Measurements from ENCODE around the gene USPL1. TPM values are rescaled to one million over a fixed set of nuclear protein-coding genes. Genes with fewer than 3 reads are reported as not detected.

Gene USPL1
- total and polyA plus RNA-seq, 2 donors from 2014 or later = 6.3 to 18.4 TPM

DNA sequence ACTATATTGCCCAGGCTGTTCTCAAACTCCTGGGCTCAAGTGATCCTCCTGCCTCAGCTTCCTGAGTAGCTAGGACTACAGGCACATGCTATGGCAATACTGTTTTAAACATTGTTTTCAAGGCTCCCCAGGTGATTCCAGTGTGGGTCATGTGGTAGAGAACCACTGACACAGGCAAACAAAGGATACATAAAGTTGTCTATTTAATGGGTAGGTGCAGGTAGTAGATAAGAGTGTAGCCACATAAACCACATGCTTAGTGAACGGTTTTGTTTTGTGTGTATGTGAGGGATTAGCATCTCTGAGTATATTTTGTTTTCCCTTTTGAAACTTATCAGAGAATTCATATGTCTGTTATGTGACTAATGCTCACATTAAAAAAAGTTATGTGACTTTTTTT, 36.7 kb downstream of the USPL1 start:
- Histone ChIP-seq H3K4me1 (ENCODE audit: control insufficient read depth in 2 of 3, insufficient read depth in 2 of 3, low read depth in 1 of 3, low read length in 3 of 3) (no peaks in the 10 kb centered on the region), H3K27me3 (ENCODE audit: control insufficient read depth, insufficient read depth, low read length) (no peaks in the 10 kb centered on the region), H3K27ac (ENCODE audit: low read depth in 2 of 2, low read length in 2 of 2) (no peak overlapping the region), H3K4me3 (ENCODE audit: low read length in 3 of 3) (no peak overlapping the region), H3K9ac (ENCODE audit: low read length in 3 of 3) (no peak overlapping the region), H3K9me3 (ENCODE audit: control insufficient read depth in 2 of 3, insufficient read depth in 1 of 3, low read length in 3 of 3) (no peaks in the 10 kb centered on the region), H3K36me3 (ENCODE audit: control insufficient read depth in 2 of 3, insufficient read depth in 3 of 3, low read length in 3 of 3) (peaks cover 0 to 22% (median 18%) of the 10 kb centered on the region in 3 donors)
- intact Hi-C loops (cut with DNase I) = no loop called here
- TF ChIP-seq CTCF (IDR thresholded peaks at IDR 0.05; ENCODE audit: borderline replicate concordance, extremely low read depth, insufficient read depth) = no peak
- FAIRE-seq (no peak), DNase-seq (no peak)

DNA sequence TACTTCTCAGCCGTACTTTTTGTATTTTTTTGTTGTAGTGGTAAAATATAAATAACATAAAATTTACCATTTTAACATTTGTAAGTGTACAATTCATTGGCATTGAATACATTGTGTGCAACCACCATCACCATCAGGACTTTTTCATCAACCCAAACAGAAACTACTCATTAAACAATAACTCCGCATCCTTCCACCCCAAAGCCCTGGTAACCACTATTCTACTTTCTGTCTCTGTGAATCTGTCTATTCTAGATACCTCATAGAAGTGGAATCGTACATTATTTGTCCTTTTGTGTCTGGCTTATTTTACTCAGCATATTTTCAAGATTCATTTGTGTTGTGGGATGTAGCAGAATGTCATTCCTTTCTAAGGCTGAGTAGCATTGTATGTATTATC, 38.5 kb downstream of the USPL1 start:
- TF ChIP-seq CTCF (IDR thresholded peaks at IDR 0.05; ENCODE audit: borderline replicate concordance, extremely low read depth, insufficient read depth) = no peak
- H3K9me3 ChIP-seq (ENCODE audit: control insufficient read depth in 2 of 3, insufficient read depth in 1 of 3, low read length in 3 of 3) = no peaks in the 10 kb centered on the region
- H3K4me1 ChIP-seq (ENCODE audit: control insufficient read depth in 2 of 3, insufficient read depth in 2 of 3, low read depth in 1 of 3, low read length in 3 of 3) = no peaks in the 10 kb centered on the region
- no peak overlapping the region for H3K9ac ChIP-seq (ENCODE audit: low read length in 3 of 3)
- FAIRE-seq = no peak
- DNase-seq = no peak
- peaks cover 0 to 18% (median 18%) of the 10 kb centered on the region in 3 donors for H3K36me3 ChIP-seq (ENCODE audit: control insufficient read depth in 2 of 3, insufficient read depth in 3 of 3, low read length in 3 of 3)
- H3K27ac ChIP-seq (ENCODE audit: low read depth in 2 of 2, low read length in 2 of 2) = no peak overlapping the region
- H3K4me3 ChIP-seq (ENCODE audit: low read length in 3 of 3) = no peak overlapping the region
- no peaks in the 10 kb centered on the region for H3K27me3 ChIP-seq (ENCODE audit: control insufficient read depth, insufficient read depth, low read length)
- intact Hi-C loops (cut with DNase I) = no loop called here

- Histone ChIP-seq H3K4me1 (ENCODE audit: control insufficient read depth in 2 of 3, insufficient read depth in 2 of 3, low read depth in 1 of 3, low read length in 3 of 3) (no peaks in the 10 kb centered on the region), H3K9me3 (ENCODE audit: control insufficient read depth in 2 of 3, insufficient read depth in 1 of 3, low read length in 3 of 3) (no peaks in the 10 kb centered on the region), H3K4me3 (ENCODE audit: low read length in 3 of 3) (no peak overlapping the region), H3K9ac (ENCODE audit: low read length in 3 of 3) (no peak overlapping the region), H3K27ac (ENCODE audit: low read depth in 2 of 2, low read length in 2 of 2) (no peak overlapping the region), H3K36me3 (ENCODE audit: control insufficient read depth in 2 of 3, insufficient read depth in 3 of 3, low read length in 3 of 3) (peaks cover 0 to 18% (median 16%) of the 10 kb centered on the region in 3 donors), H3K27me3 (ENCODE audit: control insufficient read depth, insufficient read depth, low read length) (no peaks in the 10 kb centered on the region)
- intact Hi-C loops (cut with DNase I) = no loop called here
- no peak for TF ChIP-seq CTCF (IDR thresholded peaks at IDR 0.05; ENCODE audit: borderline replicate concordance, extremely low read depth, insufficient read depth)
- FAIRE-seq (no peak), DNase-seq (no peak)
These were observed 42.3 kb downstream of the USPL1 start for GRCh38 chr13:30659980-30660379.

GRCh38 chr13:30660796-30661195, 43.1 kb downstream of the USPL1 start:
- Histone ChIP-seq H3K4me1 (ENCODE audit: control insufficient read depth in 2 of 3, insufficient read depth in 2 of 3, low read depth in 1 of 3, low read length in 3 of 3) (peaks cover 0 to 5% (median 4%) of the 10 kb centered on the region in 3 donors), H3K36me3 (ENCODE audit: control insufficient read depth in 2 of 3, insufficient read depth in 3 of 3, low read length in 3 of 3) (peaks cover 0 to 18% (median 16%) of the 10 kb centered on the region in 3 donors), H3K9ac (ENCODE audit: low read length in 3 of 3) (no peak overlapping the region), H3K27ac (ENCODE audit: low read depth in 2 of 2, low read length in 2 of 2) (no peak overlapping the region), H3K4me3 (ENCODE audit: low read length in 3 of 3) (no peak overlapping the region), H3K27me3 (ENCODE audit: control insufficient read depth, insufficient read depth, low read length) (no peaks in the 10 kb centered on the region), H3K9me3 (ENCODE audit: control insufficient read depth in 2 of 3, insufficient read depth in 1 of 3, low read length in 3 of 3) (no peaks in the 10 kb centered on the region)
- no peak for FAIRE-seq
- DNase-seq = no peak
- intact Hi-C loops (cut with DNase I) = no loop called here
- TF ChIP-seq CTCF (IDR thresholded peaks at IDR 0.05; ENCODE audit: borderline replicate concordance, extremely low read depth, insufficient read depth) = no peak
